Measurements from ENCODE around the gene TSPAN14.
"Not testable (repeated sequence)": the region's sequence is repeated elsewhere in the genome, so short reads cannot be mapped to it uniquely, and the experiment has no call there.

The TSPAN14 gene

GRCh38 chr10:80470266-80470665, 16.2 kb downstream of the TSPAN14 start:
- DNase-seq (ENCODE audit: low read depth) = no peak

- no peak for DNase-seq (ENCODE audit: low read depth)
Observed at GRCh38 chr10:80471001-80471400, 16.9 kb downstream of the TSPAN14 start.

GRCh38 chr10:80471715-80472233, 17.7 kb downstream of the TSPAN14 start:
- no peak for DNase-seq (ENCODE audit: low read depth)

GRCh38 chr10:80472234-80473095, 18.4 kb downstream of the TSPAN14 start:
- DNase-seq (ENCODE audit: low read depth) = no peak

GRCh38 chr10:80473096-80473657, 19.1 kb downstream of the TSPAN14 start:
- DNase-seq (ENCODE audit: low read depth) = no peak

GRCh38 chr10:80473692-80474596, 19.8 kb downstream of the TSPAN14 start:
- DNase-seq (ENCODE audit: low read depth) = no peak

GRCh38 chr10:80474597-80474910, 20.4 kb downstream of the TSPAN14 start:
- no peak for DNase-seq (ENCODE audit: low read depth)

- no peak for DNase-seq (ENCODE audit: low read depth)
Observed at GRCh38 chr10:80474941-80475340, 20.8 kb downstream of the TSPAN14 start.

GRCh38 chr10:80475641-80476040, 21.5 kb downstream of the TSPAN14 start:
- DNase-seq (ENCODE audit: low read depth) = not testable (repeated sequence)

GRCh38 chr10:80476685-80477084, 22.6 kb downstream of the TSPAN14 start:
- no peak for DNase-seq (ENCODE audit: low read depth)

GRCh38 chr10:80477813-80478212, 23.7 kb downstream of the TSPAN14 start:
- no peak for DNase-seq (ENCODE audit: low read depth)

GRCh38 chr10:80480373-80480772, 26.3 kb downstream of the TSPAN14 start:
- not testable (repeated sequence) for DNase-seq (ENCODE audit: low read depth)

- DNase-seq (ENCODE audit: low read depth) = no peak
Observed at GRCh38 chr10:80480852-80481251, 26.7 kb downstream of the TSPAN14 start.

- DNase-seq (ENCODE audit: low read depth) = no peak
Observed at GRCh38 chr10:80484243-80484642, 30.1 kb downstream of the TSPAN14 start.

GRCh38 chr10:80484676-80485075, 30.6 kb downstream of the TSPAN14 start:
- no peak for DNase-seq (ENCODE audit: low read depth)

- no peak for DNase-seq (ENCODE audit: low read depth)
Observed at GRCh38 chr10:80485076-80485945, 31.2 kb downstream of the TSPAN14 start.

GRCh38 chr10:80485946-80486764, 32.0 kb downstream of the TSPAN14 start:
- no peak for DNase-seq (ENCODE audit: low read depth)

- DNase-seq (ENCODE audit: low read depth) = no peak
Observed at GRCh38 chr10:80486785-80487420, 32.8 kb downstream of the TSPAN14 start.

- DNase-seq (ENCODE audit: low read depth) = no peak
Observed at GRCh38 chr10:80487421-80487785, 33.3 kb downstream of the TSPAN14 start.

Measured in stimulated activated CD8-positive, alpha-beta memory T cell treated with anti-CD3 and anti-CD28 coated beads, Interleukin-12 subunit alpha, Interleukin-12 subunit beta, amount 100 ng/mL, for 1 hour (primary cell).